NCI-H1105 treated with DMSO at 0.1 percent for 48 hours (cell line): Measurements from ENCODE around the gene ZNF592.

Experiments used
- DNase-seq: peaks from one replicate; lab custom pipeline; 2025; lab: John Stamatoyannopoulos, UW

The ZNF592 gene

DNA sequence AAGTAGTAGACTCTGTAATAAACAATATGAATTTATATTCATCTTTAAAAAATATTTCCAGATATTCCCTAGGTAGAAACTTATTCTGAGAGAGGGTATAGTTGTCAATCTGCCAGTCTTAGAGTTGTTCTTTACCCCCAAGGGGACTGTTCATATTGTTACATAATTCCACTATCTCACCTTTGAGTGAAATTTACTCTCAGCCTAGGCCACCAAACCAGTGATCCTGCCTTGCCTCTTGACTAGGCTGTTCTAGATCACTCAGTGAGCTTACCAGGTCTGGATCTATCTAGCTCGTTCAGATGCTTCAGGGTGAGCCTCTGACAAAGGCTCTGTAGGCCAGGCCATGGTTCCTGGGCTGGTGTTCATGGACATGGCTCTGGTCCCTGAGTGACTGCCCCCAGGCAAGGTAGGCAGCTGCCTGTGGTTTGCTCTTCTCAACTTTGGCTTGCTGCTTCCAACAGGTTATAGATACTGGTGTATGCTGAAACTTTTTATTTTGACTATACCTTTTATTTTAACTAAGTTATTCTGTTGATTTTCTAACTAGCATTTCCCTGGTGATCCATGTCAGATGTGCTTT is 27.6 kb downstream of the ZNF592 start:
- no peak for DNase-seq

DNA sequence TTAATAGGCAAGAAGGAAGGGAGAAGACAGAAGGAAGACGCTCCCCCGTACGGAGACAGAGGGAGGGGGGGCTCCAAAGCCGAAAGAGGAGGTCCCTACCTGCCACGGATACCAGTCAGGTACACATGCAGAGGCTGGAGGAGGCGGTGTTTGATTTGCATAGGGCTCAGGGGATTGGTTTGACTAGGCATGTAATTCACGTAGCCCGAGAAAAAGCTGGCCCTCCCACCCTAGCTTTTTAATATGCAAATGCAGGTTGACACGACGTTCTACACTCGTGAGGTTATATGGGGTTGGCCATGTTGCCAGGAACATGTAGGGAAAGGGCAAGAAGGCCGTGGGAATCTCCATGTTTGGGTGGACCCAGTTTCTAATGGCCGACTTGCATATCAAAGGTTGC is 29.8 kb downstream of the ZNF592 start:
- no peak for DNase-seq

DNA sequence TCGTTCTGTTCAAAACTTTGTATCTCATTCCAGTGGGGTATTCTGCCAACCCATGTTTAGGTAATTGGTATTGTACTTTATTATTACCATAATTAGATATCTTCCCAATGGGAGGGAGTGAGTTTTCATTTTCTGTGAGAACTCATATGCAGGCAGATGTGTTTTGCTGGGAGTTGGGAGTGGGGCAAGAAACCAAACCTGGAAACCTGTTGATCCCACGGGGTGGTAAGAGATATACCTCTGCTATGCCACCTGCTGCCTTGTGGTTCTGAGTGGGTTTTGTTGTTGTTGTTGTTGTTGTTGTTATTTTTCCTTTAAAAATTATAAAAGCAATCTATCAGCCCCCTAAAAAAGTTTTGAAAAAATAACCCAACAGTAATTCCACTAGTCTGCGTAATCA is 32.1 kb downstream of the ZNF592 start:
- DNase-seq, result no peak

DNA sequence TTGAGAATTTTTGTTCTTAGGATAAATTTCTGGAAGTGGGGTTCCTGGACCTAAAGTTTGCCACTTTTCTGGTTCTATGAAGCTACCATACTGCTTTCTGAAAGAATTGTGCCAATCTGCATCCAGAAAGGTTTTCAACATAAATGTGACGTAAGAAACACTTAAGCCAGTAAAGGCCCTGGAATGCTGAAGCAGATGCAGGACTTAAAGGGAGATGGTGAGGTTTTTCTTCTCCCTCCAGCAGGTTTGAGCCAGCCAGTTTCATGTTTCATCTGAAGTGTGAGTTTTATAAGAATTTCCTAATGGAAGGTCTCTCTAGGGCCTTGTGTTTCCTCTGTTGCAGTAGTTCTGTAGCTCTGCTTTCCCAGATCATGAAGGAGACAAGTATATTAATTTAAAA is 33.1 kb downstream of the ZNF592 start:
- no peak for DNase-seq

DNA sequence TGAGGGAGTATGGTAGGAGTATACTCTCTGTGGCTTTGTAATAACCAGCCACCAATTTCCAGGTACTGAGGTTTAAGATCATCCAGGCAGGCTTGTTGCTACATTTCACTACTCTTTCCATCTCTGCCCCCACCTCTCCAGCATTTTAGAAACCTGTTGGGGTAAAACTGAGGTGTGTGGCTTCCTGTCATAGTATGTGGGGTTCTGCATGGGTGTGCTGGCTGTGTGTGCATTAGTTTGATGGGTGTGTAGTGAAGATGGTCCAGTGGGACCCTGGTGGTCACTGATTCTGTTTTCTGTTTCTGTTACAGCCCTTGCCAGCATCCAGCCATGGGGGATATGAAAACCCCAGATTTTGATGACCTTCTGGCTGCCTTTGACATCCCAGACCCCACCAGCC is 34.0 kb downstream of the ZNF592 start:
- DNase-seq, result no peak

DNA sequence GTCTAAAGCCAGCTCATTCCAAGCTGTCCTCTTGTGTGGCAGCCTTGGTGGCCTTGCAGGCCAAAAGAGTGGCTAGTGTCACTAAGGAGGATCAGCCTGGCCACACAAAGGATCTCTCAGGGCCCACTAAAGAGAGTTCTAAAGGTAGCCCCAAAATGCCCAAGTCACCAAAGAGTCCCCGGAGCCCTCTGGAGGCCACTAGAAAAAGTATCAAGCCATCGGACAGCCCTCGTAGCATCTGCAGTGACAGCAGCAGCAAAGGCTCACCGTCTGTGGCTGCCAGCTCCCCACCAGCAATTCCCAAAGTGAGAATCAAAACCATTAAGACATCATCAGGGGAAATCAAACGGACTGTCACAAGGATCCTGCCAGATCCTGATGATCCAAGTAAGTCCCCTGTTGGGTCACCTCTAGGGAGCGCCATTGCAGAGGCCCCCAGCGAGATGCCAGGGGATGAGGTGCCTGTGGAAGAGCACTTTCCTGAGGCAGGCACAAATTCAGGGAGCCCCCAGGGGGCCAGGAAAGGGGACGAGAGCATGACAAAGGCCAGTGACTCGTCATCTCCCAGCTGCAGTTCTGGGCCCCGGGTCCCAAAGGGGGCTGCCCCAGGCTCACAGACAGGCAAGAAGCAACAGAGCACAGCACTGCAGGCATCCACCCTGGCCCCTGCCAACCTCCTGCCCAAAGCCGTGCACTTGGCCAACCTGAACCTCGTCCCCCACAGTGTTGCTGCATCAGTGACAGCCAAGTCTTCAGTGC is 35.3 kb downstream of the ZNF592 start:
- no peak for DNase-seq

DNA sequence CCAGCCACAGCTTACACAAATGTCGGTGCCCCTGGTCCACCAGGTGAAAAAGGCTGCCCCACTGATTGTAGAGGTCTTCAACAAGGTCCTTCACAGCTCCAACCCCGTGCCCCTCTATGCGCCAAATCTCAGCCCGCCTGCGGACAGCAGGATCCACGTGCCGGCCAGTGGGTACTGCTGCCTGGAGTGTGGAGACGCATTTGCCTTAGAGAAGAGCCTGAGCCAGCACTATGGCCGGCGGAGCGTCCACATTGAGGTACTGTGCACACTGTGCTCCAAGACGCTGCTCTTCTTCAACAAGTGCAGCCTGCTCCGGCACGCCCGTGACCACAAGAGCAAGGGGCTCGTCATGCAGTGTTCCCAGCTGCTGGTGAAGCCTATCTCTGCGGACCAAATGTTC is 35.9 kb downstream of the ZNF592 start:
- DNase-seq, result no peak

DNA sequence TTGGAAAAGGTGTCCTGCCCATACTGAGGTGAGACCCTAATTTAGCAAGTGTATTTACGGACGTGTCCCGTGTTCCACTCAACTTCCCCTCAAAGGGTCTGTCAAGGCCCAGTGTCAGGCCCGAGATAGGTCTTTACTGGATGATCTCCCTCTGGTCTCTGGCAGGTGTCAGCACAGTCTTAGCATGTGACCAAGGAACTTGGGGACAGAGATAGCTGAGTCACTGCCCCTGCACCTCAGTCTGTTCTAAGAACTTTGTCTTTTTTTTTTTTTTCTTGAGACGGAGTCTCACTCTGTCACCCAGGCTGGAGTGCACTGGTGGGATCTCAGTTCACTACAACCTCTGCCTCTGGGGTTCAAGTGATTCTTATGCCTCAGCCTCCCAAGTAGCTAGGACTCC is 36.7 kb downstream of the ZNF592 start:
- no peak for DNase-seq

DNA sequence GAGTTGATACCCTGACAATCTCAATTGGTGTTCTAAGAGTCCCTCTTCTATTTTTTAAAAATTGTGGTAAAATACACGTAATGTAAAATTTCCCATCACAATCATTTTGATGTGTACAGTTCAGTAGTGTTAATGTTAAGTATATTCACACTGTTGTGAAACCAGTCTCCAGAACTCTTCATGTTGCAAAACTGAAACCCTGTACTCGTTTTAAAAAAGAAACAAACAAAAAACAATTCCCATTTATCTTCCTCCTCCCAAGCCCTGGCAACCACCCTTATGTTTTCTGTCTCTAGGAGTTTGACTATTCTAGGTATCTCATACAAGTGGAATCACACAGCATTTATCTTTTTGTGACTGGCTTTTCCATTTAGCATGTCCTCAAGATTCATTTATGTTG is 40.1 kb downstream of the ZNF592 start:
- no peak for DNase-seq

DNA sequence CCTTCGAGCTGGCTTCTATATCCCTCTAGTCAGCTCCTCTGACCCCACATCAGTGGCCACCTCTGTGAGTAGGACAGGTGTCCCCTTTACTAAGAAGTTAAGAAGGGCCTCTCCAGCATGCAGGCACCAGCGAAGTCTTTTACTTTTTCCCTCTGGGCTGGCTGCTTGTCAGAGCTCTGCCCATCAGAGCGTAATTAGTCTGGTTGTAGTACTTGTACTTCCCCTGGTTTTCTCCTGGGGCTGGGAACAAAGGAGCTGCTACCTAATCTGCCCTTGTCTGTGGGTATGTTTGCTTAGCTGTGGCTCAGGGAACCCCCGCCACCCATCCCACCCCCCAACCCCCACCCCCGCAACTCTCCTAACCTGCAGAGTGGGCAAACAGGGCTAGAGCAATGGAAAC is 41.4 kb downstream of the ZNF592 start:
- no peak for DNase-seq

DNA sequence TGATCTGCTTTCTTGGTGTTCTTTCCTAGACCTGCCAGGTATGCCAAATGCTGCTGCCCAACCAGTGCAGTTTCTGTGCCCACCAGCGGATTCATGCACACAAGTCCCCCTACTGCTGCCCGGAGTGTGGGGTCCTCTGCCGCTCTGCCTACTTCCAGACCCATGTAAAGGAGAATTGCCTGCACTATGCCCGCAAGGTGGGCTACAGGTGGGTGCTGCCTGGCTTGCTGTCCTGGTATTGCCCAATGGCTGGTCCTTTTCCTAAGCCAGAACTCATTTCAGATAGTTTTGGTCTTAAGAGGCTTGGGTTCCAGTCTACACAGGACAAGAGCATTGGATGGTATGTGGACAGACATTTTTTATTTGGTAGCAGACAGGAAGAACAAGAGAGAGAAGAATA is 42.3 kb downstream of the ZNF592 start:
- no peak for DNase-seq

DNA sequence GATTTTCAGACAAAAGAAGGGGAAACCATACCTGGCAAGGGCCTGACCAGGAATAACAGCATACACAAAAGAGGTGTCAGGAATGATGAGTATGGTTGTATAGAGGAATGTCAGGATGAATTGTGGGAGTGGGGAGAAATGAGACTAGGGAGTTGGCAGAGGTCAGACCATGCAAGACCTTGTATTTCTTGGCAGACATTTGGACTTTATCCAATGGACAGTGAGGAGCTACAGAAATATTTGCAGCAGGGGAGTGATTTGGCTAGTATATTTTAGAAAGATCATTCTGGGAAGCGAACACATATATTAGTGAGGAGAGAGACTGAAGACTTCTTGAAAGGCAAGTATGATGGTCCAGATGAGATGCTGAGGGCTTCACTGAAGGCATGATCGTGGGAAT is 43.4 kb downstream of the ZNF592 start:
- no peak for DNase-seq

DNA sequence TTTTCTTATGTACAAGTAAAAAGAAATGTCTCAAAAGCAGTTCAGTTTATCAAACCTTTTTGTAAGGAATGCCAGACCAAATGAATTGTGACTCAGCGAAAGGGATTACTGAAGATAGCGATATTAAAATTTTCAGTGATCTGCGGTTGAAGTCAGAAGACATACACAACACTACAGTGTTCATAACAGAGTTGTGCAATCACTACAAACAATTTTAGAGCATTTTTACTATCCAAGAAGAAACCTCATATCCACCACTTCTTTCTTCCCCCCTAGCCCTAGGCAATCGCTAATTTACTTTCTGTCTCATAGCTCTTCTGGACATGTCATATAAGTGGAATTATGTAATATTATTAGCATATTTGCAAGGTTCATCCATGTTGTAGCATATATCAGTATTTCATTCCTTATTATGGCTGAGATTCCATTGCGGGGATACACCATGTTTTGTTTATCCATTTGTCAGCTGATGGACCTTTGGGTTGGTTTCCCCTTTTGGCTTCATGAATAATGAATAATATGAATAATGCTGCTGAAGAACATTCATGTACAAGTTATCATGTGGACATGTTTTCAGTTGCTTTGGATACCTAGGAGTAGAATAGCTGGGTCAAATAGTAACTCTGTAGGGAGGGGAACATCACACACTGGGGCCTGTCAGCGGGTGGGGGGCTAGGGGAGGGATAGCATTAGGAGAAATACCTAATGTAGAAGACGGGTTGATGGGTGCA is 45.2 kb downstream of the ZNF592 start:
- no peak for DNase-seq

DNA sequence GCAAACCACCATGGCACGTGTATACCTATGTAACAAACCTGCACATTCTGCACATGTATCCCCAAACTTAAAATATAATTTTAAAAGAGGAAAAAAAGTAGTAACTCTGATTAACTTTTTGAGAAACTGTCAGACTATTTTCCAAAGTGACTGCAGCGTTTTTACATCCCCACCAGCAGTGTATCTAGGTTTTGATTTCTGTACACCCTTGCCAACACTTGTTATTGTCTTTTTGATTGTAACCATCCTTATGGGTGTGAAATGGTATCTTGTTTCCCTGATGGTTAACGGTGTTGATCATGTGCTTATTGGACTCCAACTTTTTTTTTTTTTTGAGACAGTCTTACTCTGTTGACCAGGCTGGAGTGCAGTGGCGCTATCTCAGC is 45.8 kb downstream of the ZNF592 start:
- no peak for DNase-seq

DNA sequence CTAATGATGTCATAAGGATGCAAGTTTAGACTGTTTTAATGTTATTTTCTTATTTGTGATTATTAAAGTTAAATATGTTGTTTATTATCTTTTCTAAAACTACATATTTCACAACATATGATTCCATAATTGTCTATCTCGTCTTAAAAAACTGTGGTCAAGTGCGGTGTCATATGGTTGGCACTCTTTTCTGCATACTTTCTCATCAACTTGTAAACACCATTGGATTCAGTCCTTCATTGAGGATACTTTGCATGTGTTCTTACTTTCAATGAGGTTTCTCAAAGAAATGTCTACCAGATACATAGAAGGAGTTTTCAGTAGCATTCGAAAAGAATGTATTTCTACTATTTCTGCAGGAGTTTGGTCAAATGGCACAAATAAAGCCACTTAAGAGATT is 46.8 kb downstream of the ZNF592 start:
- DNase-seq, result no peak

DNA sequence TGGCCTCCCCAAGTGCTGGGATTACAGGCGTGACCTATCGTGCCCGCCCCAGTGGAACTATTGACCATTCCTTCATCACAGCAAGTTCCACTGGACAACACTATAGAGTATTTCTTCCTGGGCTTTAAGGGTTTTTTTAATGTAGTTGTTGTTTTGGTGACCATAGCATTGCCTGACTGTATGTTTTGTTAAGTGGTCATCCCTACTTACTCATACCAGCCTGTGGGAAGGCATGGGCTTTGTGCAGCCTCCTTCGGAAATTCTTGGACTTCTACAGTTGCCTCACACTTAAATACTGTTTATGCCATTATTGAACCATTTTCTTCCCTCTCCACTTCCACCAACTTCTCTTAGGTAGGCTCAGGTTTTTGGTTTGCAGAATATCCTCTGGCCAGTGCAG is 48.8 kb downstream of the ZNF592 start:
- no peak for DNase-seq

DNA sequence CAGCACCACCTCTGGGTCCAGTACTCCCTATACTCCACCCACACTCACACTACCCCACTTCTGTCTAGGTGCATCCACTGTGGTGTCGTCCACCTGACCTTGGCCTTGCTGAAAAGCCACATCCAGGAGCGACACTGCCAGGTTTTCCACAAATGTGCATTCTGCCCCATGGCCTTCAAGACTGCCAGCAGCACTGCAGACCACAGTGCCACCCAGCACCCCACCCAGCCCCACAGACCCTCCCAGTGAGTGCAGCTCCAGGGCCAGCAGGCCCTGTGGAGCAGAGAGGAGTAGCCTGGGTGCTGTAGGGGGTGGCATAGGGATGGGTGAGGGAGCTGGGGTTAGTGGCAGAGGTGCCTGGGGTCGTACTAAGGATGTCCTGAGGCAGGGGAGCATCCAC is 49.4 kb downstream of the ZNF592 start:
- DNase-seq, result no peak

DNA sequence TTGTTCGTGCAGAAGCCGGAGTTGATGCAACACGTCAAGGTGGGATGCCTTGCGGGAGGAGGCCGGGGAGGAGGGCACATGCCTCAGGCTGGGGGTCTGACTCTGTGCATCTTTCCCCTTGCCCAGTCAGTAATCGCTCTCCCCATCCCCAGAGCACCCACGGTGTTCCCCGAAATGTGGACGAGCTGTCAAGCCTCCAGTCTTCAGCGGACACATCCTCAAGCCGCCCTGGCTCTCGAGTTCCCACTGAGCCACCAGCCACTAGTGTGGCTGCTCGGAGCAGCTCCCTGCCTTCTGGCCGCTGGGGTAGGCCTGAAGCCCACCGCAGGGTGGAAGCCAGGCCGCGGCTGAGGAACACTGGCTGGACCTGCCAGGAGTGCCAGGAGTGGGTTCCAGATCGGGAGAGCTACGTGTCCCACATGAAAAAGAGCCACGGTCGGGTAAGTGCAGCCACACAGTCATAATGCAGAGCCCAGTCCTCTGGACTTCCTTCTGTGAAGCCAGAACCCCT is 50.1 kb downstream of the ZNF592 start:
- DNase-seq, result no peak

DNA sequence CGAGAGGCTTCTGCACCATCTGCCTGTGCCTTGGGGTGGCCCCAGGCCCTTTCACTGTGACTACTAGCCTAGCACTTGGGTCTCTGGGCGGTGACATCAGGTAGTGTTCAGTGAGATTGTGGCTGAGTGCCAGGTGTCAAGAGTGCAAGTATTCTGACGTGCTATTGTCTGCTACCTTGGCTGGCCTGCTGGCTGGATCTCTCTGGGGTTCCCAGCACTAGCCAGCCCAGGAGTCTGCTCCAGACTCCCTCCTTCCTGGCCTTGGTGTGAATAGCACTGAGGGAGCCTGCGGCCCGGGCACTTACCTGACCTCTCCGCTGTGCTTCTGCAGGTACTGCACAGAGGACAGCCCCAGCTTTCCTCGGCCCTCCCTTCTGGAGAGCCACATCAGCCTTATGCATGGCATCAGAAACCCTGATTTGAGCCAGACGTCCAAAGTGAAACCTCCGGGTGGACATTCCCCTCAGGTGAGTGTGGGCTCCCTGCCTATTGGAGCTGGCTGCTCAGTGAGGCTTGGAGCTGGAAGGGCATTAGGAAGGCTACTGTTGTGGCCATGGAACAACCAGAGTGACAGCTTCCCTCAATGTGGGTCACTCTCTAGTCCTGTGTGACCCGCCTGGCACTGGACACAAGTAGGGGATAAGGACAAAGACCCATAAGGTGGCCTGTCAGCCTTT is 51.3 kb downstream of the ZNF592 start:
- no peak for DNase-seq

DNA sequence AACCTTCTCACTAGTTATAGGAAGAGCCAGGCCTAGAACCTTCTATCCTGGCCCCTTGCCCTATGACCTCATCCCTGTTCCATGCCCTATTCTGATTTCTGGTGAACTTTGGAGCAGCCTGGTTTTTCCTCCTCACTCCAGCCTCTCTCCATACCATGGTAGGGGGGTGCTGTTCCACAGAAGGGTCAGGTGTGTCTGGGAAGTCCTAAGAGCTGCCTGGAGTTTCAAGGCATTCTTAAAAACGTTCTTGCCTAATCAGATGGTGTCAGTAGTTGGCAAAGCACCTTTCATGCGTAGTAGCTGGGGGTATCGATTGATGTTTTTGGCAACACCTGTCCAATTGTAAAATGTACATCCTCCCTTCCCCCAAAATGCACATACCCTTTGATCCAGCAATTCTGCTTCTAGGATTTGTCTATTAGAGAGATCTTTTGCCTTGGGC is 52.0 kb downstream of the ZNF592 start:
- DNase-seq, result no peak

DNA sequence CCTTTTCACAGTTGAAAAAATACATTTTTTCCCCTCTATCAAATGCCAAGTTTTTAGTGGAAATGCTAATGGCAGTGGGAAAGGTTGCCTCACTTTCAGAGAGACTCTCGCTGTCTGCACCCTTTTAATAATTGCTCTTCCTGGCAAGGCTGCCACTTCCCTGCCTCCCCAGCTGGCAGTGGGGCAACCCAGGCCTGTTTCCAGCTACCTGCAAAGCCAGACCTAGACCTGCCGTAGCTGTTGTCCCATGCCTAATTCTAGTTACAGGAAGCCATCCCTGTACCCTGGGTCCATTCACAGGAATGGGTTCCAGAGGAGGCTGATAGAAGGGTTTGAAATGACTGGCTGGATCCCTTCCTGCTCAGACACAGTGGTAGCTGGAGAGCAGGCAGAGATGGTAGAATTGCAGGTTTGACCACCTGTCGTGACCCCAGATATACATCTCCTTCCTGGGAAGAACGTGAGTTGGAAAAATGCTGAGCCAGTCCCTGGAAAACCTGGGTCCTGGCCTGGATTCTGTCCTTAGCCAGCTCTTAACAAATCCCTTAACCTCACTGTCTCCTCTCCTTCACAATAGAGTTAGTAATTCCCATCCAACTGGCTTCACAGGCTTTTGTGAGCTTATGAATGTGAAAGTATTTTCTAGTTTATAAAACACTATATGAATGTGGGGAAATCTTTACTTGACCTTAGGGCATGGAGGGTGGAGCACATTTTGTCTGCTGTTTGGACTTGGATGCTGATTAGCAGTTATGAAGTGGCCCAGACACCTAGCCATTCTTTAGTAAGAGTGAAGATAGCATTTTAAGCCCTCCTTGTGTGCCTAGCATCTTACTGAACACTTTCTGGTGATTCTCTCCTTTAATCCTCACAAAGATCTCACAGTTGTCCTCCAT is 55.9 kb downstream of the ZNF592 start:
- DNase-seq, result no peak

DNA sequence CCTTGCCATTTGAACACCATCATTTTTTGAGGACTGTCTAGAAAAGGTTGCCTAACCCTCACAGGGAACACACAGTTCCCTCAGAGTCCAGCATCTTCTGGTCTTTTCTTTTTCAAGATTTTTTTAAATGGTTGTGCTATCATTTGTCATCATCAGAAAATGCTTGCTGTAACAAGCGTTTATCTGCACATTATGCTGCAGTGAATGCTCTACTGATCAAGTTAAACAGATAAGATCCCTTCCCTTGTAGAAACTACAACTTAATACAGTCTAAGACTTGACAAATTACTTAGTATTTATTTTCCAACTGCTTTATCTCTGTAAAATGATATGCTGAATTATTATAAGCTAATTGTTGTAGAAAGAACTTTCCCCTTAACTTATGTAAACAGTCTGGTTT is 56.8 kb downstream of the ZNF592 start:
- no peak for DNase-seq
